Caco-2 (cell line): ENCODE results near the gene PPT2. TPM values are rescaled to one million over a fixed set of nuclear protein-coding genes. Genes with fewer than 3 reads are reported as not detected.
A peak's percentile ranks its signal among the peaks of the same experiment; 100 is the strongest.

Experiments used
- BruUV-seq: library from RNA; stranded (reverse); fragments of 400-500 nt; replicated peaks from 2 replicates; lab custom pipeline; 2021; lab: Mats Ljungman, UMichigan
- CTCF ChIA-PET: fragments of 300-600 bp; sonication (Branson Sonifier 250); formaldehyde crosslinking; loops from one replicate; lab custom pipeline; 2022; ENCODE audit warnings: antibody characterized with exemption; lab: Charles Lee
- POLR2A ChIA-PET: fragments of 300-600 bp; sonication (Branson Sonifier 250); formaldehyde crosslinking; loops from one replicate; lab custom pipeline; 2022; ENCODE audit warnings: antibody characterized with exemption; lab: Charles Lee
- DNase-seq, 2 experiments: peaks; one replicate each; pipeline versions ENCODE4 v3.0.0 to v3.0.0-alpha.2; 2020 to 2022
- H3K27me3 ChIP-seq: replicated peaks from 2 replicates; pipeline ENCODE4 v1.6.0; 2011; ENCODE audit warnings: low read length; ENCODE audit not compliant: control insufficient read depth, insufficient read depth
- H3K36me3 ChIP-seq: 2 replicates; pipeline ENCODE4 v1.5.1; 2011; ENCODE audit warnings: low read length; ENCODE audit not compliant: control insufficient read depth, insufficient read depth
- H3K4me1 ChIP-seq: fragments of 250-450 bp; sonication (Bioruptor Pico); 2 replicates; pipeline ENCODE4 v1.5.1; 2020; ENCODE audit warnings: mild to moderate bottlenecking
- H3K4me3 ChIP-seq: 2 replicates; pipeline ENCODE4 v1.5.1; 2011; ENCODE audit warnings: low read depth, mild to moderate bottlenecking, control low read depth, low read length
- H3K9me3 ChIP-seq: fragments of 250-450 bp; sonication (Bioruptor Pico); 2 replicates; pipeline ENCODE4 v1.5.1; 2020; ENCODE audit warnings: mild to moderate bottlenecking, moderate library complexity
- H3K27ac Mint-ChIP-seq: one replicate; pipeline ENCODE4 v1.8.0; 2022; ENCODE audit warnings: mixed read lengths; ENCODE audit not compliant: unreplicated experiment
- H3K27me3 Mint-ChIP-seq: one replicate; pipeline ENCODE4 v1.8.0; 2022; ENCODE audit warnings: mixed read lengths; ENCODE audit not compliant: insufficient read depth, unreplicated experiment
- H3K36me3 Mint-ChIP-seq: one replicate; pipeline ENCODE4 v1.8.0; 2022; ENCODE audit warnings: mild to moderate bottlenecking, mixed read lengths; ENCODE audit not compliant: insufficient read depth, unreplicated experiment
- H3K4me1 Mint-ChIP-seq: one replicate; pipeline ENCODE4 v1.8.0; 2022; ENCODE audit warnings: low read depth, mixed read lengths; ENCODE audit not compliant: unreplicated experiment
- H3K4me3 Mint-ChIP-seq: one replicate; pipeline ENCODE4 v1.8.0; 2022; ENCODE audit warnings: mild to moderate bottlenecking, moderate library complexity, mixed read lengths; ENCODE audit not compliant: unreplicated experiment
- H3K9me3 Mint-ChIP-seq: one replicate; pipeline ENCODE4 v1.8.0; 2022; ENCODE audit warnings: mixed read lengths; ENCODE audit not compliant: unreplicated experiment
- intact Hi-C: fragments of 100-400 bp; cut with micrococcal nuclease; formaldehyde crosslinking; loops from one replicate; pipeline ENCODE4 v1.10.0; 2022; ENCODE audit not compliant: unreplicated experiment
- total RNA-seq: library from RNA; stranded (reverse); gene quantifications from 2 replicates; pipeline ENCODE4 v1.2.3, GENCODE V29; 2022
- TF ChIP-seq, protein P1 (sequence below), 2 experiments: fragments of 200-600 bp in 1 of 2; IDR thresholded peaks; 1 replicate in 1 of 2; 2 replicates in 1 of 2; pipeline versions ENCODE4 v1.5.1 to v1.8.0; 2011 to 2022; ENCODE audit warnings: antibody characterized with exemption in 1 of 2, control low read depth in 1 of 2, inconsistent platforms in 1 of 2, low read depth in 1 of 2, low read length in 1 of 2, mild to moderate bottlenecking in 1 of 2, moderate library complexity in 1 of 2; ENCODE audit not compliant: insufficient read depth in 1 of 2, severe bottlenecking in 1 of 2, unreplicated experiment in 1 of 2

PPT2 gene
- total RNA-seq, 1 experiment from 2014 or later: 80.8 TPM

DNA sequence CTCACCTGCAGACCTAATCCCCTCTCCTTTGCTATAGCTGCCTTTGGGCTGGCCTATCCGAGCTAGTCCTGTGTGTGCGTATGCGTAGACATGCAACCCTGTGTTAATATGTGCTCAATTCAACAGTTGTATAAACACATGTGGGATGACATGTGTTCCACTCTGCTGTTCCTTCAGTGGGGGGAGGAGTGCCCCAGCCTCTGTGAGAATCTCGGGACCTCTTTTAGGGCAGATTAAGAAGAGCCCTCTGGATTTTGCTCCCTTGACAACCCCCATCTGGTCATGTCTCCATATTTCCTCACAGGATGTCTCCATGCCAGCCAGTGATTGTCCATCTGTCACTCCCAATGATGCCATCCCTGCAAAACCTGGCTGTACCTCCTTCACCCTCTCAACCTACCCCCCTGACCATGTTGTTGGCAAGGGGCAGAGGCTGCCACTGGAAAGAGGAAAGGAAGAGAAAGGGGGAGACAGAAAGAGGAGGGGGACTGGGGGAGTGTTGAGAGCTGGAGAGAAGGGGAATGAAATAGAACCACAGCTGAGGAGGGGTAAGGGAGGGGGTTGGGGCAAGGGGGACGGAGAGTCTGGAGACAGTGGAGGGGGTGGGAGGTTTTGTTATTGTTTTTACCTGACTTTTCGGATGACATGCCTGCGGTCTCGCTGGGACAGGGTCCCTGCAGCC, 2.6 kb upstream of the PPT2 start:
- intact Hi-C loops: no loop called here
- ChIA-PET CTCF (interaction anchor here (1.0 kb wide), 1 partner anchor 44 kb away, joined by 3 read pairs; no protein-coding TSS in a partner anchor), POLR2A (no interaction called here)
- H3K4me3 ChIP-seq: no peak overlapping the region
- H3K27me3 ChIP-seq: no peaks in the 10 kb centered on the region
- Mint-ChIP-seq H3K4me1 (peaks cover 28% of the 10 kb centered on the region), H3K36me3 (peaks cover 28% of the 10 kb centered on the region), H3K27ac (peak overlapping the region; percentile 96), H3K9me3 (no peaks in the 10 kb centered on the region), H3K4me3 (peak overlapping the region; percentile 26), H3K27me3 (no peaks in the 10 kb centered on the region)
- no peaks in the 10 kb centered on the region for H3K9me3 ChIP-seq
- DNase-seq: no peak
- TF ChIP-seq, protein P1, sequence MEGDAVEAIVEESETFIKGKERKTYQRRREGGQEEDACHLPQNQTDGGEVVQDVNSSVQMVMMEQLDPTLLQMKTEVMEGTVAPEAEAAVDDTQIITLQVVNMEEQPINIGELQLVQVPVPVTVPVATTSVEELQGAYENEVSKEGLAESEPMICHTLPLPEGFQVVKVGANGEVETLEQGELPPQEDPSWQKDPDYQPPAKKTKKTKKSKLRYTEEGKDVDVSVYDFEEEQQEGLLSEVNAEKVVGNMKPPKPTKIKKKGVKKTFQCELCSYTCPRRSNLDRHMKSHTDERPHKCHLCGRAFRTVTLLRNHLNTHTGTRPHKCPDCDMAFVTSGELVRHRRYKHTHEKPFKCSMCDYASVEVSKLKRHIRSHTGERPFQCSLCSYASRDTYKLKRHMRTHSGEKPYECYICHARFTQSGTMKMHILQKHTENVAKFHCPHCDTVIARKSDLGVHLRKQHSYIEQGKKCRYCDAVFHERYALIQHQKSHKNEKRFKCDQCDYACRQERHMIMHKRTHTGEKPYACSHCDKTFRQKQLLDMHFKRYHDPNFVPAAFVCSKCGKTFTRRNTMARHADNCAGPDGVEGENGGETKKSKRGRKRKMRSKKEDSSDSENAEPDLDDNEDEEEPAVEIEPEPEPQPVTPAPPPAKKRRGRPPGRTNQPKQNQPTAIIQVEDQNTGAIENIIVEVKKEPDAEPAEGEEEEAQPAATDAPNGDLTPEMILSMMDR (IDR thresholded peaks at IDR 0.05; ENCODE audit: insufficient read depth in 1 of 2, low read depth in 1 of 2, low read length in 1 of 2, severe bottlenecking in 1 of 2, unreplicated experiment in 1 of 2): no peak
- BruUV-seq: no TSS peak
- H3K4me1 ChIP-seq: peaks cover 40% of the 10 kb centered on the region
- H3K36me3 ChIP-seq: peaks cover 1% of the 10 kb centered on the region; the same call in 1 of the 2 replicates

DNA sequence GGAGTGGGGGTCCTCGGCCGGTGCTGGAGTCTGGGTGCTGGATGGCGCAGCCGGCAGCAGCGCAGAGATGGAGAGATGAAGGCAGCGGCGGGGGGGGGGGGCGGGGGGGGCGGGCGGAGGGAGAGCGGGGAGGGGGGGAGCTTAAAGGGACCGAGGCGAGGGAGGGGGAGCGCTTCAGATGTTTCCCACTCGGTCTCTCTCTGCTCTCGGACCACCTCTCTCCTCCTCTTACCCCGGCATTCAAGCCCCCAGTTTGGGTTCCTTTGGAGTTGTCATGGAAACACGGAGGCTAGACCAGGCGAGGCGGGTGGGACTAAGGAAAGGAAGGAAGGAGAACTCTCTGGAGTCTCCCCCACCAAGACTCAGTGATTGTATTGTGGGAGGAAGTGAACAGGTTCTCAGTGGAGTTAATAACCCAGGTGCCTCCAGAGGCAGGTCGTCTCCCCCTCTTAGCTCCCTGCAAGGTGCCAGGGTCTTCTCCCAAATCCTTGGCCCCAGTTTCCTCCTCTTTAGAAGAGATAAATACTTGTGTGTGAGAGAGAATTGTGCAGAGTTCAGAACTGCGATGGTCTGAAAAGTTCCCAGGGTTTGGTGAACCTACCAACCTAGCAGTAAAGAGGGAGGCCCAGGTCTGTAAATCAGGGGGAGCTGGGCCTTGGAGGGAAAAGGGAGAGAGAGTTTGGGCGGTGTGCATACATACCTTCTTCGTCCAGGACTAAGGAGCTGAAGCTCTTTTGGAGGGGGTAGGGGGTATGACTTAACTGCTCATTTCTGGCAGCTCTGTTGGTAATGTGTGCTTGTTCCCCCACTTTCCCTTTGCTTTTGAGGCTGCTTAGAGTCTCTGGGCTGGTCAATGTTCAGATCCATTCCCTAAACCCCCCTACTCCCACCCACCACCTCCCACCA, 1.8 kb upstream of the PPT2 start, which contains the start of gene PRRT1:
Gene PRRT1 (minus strand): TSS at position 77 of the 906 bp plus-strand sequence. CDS start 112 bp downstream, outside the sequence.
- H3K27ac Mint-ChIP-seq: peak within 1 kb of the TSS; percentile 96
- ChIA-PET POLR2A (interaction anchor here (0.9 to 1.5 kb wide), 2 partner anchors 44 to 820 kb away, joined by 5 to 13 read pairs; no protein-coding TSS in a partner anchor), CTCF (interaction anchor here (1.0 to 1.6 kb wide), 3 partner anchors 8 to 44 kb away, joined by 3 read pairs; no protein-coding TSS in a partner anchor)
- BruUV-seq: no TSS peak
- peaks cover 32% of the 10 kb centered on the region for H3K4me1 ChIP-seq
- peaks cover 21% of the 10 kb centered on the region for H3K4me1 Mint-ChIP-seq
- no peaks in the 10 kb centered on the region for H3K9me3 Mint-ChIP-seq
- H3K4me3 ChIP-seq: peak within 1 kb of the TSS; percentile 90
- DNase-seq: no peak
- TF ChIP-seq, protein P1 (IDR thresholded peaks at IDR 0.05; ENCODE audit: insufficient read depth in 1 of 2, low read depth in 1 of 2, low read length in 1 of 2, severe bottlenecking in 1 of 2, unreplicated experiment in 1 of 2): no peak
- H3K27me3 Mint-ChIP-seq: no peaks in the 10 kb centered on the region
- intact Hi-C loops: no loop called here
- peak within 1 kb of the TSS; percentile 86 for H3K4me3 Mint-ChIP-seq
- no peaks in the 10 kb centered on the region for H3K27me3 ChIP-seq
- peaks cover 1% of the 10 kb centered on the region; the same call in 1 of the 2 replicates for H3K36me3 ChIP-seq
- H3K9me3 ChIP-seq: no peaks in the 10 kb centered on the region
- H3K36me3 Mint-ChIP-seq: peaks cover 30% of the 10 kb centered on the region
